H54 (cell line): ENCODE measurements around the gene ANKRD40.
A peak's percentile ranks its signal among the peaks of the same experiment; 100 is the strongest.
"Not testable (repeated sequence)": the region's sequence is repeated elsewhere in the genome, so short reads cannot be mapped to it uniquely, and the experiment has no call there.

Source experiments
- DNase-seq: peaks from one replicate; pipeline ENCODE4 v3.0.0; 2011; ENCODE audit warnings: low spot score, mixed read lengths; ENCODE audit not compliant: insufficient read length
- FAIRE-seq: peaks from 3 replicates; lab custom pipeline; 2011; peaks lifted over from hg19 to GRCh38; lab: Jason Lieb, UNC
- POLR2A ChIP-seq: IDR thresholded peaks from 2 replicates; pipeline ENCODE4 v1.6.1; 2011; ENCODE audit warnings: low read depth, mild to moderate bottlenecking, low read length

The ANKRD40 gene, protein sequence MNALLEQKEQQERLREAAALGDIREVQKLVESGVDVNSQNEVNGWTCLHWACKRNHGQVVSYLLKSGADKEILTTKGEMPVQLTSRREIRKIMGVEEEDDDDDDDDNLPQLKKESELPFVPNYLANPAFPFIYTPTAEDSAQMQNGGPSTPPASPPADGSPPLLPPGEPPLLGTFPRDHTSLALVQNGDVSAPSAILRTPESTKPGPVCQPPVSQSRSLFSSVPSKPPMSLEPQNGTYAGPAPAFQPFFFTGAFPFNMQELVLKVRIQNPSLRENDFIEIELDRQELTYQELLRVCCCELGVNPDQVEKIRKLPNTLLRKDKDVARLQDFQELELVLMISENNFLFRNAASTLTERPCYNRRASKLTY

DNA sequence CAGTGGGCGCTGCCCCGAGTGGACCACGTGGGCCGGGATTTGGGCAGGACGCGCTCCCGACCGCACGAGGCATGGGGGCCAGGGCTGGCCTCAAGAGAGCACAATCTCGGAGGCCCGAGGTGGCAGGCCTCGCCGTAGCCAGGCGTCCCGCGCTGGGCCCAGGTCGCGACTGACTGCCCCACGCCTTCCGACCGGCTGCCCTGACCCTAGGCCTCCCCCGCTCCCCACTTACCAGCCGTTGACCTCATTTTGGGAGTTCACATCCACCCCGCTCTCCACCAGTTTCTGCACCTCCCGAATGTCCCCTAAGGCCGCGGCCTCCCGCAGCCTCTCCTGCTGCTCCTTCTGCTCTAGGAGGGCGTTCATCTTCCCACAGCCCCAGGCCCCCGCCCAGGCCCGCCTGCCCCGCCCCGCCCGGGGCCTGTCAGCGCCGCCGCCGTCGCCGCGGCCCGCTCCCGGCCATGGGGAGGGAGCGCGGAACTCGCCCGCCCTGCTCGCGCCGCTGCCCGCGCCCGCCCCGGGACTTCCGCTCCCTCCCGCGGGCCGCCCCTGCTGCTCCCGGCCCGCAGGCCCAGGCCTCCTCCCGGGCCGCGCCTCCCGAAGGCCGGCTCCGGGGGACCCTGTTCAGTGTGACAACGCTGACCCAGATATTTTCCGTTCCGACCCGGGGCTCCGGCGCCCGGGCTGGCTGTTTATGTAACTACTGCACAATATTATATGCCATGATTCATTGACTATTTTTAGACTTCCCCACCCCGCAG, at the start of gene ANKRD40:
Gene ANKRD40, minus strand, starts transcription at position 626 of the 761 bp plus-strand sequence. Its CDS starts 260 bp downstream, at position 366.
- TF ChIP-seq POLR2A: peak; percentile 72
- DNase-seq (peak; percentile 86), FAIRE-seq (peak; percentile 23)

DNA sequence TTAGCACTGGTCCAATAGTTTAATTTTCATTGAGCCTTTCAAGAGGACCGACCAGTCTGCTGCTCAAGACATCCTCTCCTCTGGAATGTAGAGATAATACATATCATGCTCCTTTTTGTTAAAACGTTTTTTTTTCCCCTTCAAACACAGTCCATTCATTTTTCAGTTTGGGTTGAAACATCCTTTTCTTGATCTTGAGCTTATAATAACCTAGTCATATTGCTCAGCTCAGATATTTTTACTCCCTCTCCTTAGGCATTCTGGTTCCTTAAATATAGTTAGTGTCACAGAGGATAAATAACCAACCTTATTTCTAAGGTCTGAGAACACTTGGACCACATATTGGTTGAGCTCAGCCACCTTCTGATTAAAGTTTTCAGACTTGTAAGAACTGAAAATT, 46.8 kb upstream of the ANKRD40 start:
- DNase-seq (no peak), FAIRE-seq (no peak)
- TF ChIP-seq POLR2A: no peak

DNA sequence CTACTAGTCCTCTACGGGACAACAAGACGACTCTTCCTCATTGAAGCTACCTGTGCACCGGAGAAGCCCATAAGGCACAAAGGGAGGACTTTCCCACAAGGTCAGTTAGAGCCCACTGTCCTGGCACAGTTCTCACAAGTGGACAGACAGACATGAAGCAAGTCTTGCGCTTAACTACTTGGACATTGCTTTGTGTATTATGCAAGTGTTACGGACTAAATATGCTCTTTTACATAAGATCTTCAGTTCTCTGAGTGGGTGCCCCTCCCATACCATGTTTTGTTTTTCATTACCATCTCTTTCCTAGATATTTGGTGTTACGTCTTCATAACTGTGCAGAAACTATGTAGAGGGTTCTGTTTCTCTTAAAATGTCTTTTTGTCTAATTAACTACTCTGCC, 41.5 kb upstream of the ANKRD40 start:
- TF ChIP-seq POLR2A: no peak
- FAIRE-seq (peak; percentile 15), DNase-seq (no peak)

DNA sequence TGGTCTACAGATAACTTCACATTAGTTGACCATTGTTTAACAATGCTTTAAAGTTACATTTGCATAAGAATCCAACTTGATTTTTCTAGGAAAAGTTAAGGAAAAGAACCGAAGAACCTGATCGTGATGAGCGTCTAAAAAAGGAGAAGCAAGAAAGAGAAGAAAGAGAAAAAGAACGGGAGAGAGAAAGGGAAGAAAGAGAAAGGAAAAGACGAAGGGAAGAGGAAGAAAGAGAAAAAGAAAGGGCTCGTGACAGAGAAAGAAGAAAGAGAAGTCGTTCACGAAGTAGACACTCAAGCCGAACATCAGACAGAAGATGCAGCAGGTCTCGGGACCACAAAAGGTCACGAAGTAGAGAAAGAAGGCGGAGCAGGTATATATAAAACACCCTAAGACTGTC, 37.9 kb upstream of the ANKRD40 start:
- TF ChIP-seq POLR2A: no peak
- FAIRE-seq (no peak), DNase-seq (no peak)

DNA sequence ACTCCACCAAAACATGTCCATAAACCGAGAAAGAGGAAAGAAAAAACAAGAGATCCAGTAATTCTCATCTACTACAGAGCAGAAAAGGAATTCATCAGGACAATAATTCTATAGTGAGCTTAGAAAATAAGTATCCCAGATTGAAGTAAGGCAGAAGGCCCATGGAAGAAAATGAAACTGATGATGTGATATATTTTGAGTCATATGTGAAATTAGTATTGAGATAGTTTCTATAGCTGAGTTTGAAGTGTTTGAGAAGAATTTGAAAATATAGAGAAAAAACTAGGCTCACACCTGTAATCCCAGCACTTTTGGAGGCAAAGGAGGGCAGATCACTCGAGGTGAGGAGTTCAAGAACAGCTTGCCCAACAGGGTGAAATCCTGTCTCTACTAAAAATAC, 31.4 kb upstream of the ANKRD40 start:
- no peak for TF ChIP-seq POLR2A
- DNase-seq: no peak
- no peak for FAIRE-seq

DNA sequence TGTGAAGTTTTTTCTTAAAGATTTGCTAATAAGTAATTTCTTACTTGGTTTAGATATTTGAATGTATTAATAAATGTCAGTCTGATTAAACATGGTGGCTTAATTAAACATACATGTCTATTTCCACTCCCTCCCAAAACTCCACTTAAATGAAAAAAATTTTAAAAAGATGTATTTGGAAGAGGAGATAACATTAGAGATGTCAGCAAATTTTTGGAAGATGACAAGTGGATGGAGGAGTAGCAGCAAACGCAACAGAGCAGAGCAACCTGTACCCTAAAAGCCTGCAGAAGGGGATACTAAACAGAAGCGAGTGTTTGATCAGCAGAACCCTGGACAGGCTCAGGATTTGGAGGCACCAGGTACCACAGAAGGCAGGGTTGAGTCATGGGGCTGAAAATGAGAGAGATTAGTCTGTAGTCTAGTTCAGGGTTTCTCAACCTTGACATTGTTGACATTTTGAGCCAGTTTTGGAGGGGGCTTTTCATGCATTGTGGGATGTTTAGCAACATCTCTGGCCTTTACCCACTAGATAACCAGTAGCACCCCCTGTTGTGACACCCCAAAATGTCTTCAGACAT, 29.5 kb upstream of the ANKRD40 start:
- no peak for FAIRE-seq
- DNase-seq: no peak
- no peak for TF ChIP-seq POLR2A

DNA sequence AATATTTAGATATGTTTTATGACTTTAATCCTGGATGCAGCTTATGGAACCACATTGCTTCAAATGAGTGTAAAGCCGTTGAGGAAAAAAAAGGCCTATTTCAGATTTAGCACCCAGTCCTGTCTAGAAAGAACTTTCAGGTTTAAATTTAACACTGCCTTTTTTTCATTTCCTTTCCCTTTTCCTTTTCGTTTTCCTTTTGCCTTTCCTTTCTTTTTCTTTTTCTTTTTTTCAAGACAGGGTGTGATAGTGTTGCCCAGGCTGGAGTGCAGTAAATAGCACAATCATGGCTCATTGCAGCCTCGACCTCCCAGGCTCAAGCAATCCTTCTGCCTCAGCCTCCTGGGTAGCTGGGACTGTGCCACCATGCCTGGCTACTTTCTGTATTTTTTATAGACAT, 27.6 kb upstream of the ANKRD40 start:
- no peak for FAIRE-seq

DNA sequence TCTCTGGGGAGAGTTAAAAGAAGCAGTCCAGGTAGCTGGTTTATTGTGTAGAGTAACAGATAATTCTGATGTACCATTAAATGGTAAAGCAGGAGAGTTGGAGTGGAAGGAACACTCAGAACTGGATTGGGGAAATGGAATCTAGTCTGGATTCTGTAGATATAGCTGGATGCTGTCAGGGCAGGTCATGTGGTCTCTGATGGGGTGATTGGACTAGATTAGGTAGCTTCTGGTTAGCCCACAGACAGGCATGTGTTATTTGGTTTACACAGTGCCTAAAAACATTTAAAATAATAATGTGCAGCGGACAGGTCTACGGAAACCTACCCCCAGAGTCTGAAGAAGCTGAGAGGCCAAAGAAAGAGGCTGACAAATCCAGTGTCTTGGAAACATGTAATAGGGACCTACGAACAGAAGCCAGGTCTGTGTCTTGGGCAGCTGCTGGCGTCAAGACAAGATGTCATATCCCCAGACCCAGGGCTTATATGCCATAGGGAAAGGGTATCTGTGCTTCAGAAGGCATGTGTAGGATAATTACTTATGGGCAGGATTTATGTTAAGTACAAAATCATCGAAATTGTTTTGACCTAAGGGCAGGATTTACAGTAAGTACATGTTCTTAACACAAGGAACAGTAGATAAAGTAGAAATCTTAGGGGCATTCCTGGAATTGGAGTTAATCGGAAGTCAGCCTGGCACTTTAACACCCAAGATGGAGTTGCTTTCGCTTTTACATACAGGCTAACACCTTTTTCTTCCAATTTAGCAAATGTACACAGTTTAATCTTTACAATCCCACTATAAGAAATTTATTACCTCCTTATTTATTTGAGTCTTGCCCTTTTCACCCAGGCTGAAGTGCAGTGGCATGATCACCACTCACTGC, 24.1 kb upstream of the ANKRD40 start:
- DNase-seq (no peak), FAIRE-seq (no peak)
- no peak for TF ChIP-seq POLR2A

More for the DNA sequence above, 27.6 kb upstream of the ANKRD40 start:
- TF ChIP-seq POLR2A: no peak
- DNase-seq: no peak

DNA sequence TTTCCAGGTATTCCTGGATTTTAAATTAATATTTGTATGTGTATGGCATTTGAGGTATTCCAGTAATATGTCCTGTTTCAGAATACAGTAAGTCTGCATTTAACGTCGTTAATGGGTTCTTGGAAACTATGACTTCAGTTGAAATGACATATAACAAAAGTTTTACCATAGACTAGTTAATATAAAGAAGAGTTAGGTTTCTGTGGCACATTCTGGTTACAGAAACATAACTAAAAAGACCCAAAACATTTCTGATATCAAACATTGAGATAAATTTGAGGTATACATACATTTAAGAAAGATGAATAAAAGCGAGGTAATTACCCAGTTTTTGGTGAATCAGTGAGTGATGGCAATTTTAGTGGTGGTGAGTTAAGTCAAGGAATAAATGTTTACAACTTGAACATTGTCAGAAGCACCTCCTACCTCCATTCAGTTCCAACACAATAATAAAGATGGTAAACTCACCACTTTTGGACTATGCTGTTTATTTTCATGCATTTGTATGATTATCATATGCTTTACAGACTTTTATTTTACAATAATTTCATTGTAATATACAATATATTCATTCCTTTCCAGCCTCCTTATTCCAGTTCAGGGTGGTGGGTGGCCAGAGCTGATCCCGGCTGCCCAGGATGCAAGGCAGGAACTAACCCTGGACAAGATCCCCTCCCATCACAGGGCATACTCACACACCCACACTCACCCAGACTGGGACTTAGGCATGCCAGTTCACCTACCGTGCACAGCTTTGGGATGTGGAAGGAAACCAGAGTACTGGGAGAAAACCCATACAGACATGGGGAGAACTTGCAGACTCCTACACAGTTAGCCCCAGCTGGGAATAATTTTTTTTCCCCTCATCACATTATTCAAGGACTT, 21.4 kb upstream of the ANKRD40 start:
- FAIRE-seq (no peak), DNase-seq (no peak)
- TF ChIP-seq POLR2A: no peak

DNA sequence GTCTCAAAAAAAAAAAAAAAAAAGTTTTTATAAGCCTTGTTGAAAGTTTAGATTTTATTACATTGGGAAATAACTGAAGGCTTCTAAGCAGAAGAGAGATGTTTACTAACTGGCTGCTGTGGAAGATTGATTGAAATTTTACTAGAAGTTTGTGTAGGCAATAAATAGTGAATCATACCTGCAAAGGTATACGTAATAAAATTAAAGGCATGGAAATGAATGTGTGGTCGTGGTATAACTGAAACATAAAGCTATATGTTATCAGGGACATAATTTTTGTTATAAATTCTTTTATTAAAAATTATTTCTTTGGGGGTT, 20.4 kb upstream of the ANKRD40 start:
- FAIRE-seq: no peak
- DNase-seq: no peak
- no peak for TF ChIP-seq POLR2A

DNA sequence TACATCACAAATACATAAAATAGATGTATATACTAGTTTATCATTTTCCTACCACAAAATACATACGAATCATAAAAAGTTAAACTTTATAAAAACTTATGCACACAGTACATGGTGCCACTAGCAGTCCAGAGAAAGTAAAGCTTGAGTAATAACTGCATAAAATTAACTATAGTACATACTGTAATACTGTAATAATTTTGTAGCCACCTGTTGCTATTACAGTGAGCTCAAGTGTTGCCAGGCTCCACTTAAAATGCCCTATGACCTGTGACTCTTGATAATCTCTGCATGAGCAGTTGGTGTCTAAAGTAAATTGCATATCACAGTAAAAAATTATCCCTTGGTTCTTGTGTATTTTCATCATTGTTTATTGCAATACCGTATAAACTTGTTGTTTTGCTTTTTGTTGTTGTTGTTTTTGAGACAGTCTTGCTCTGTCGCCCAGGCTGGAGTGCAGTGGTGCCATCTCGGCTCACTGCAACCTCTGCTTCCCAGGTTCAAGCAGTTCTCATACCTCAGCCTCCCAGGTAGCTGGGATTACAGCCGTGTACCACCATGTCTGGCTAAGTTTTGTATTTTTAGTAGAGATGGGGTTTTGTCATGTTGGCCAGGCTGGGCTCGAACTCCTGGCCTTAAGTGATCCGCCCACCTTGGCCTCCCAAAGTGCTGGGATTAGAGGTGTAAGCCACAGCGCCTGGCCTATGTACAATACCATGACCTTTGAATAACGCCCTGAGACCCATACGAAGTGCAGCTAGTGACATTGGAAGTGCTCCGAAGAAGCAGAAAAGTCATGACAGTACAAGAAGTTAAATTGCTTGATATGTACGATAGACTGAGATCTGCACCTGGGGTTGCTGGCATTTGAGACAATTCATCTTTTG, 18.3 kb upstream of the ANKRD40 start:
- no peak for TF ChIP-seq POLR2A
- DNase-seq (no peak), FAIRE-seq (no peak)

DNA sequence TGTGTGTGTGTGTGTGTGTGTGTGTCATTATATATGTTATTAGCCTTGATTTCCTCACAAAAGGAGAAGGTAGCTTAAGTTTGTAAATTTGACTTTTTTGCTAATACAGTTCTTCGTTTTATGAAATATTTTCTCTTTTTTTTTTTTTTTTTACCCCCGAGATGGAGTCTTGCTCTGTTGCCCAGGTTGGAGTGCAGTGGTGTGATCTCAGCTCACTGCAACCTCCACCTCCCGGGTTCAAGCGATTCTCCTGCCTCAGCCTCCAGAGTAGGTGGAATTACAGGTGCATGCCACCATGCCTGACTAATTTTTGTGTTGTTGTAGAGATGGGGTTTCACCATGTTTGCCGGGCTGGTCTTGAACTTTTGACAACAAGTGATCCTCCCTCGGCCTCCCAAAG, 16.9 kb upstream of the ANKRD40 start:
- not testable (repeated sequence) for FAIRE-seq, DNase-seq
